Measurements from ENCODE around the gene PRICKLE1. TPM values are rescaled to one million over a fixed set of nuclear protein-coding genes. Genes with fewer than 3 reads are reported as not detected.
A peak's percentile ranks its signal among the peaks of the same experiment; 100 is the strongest.

The PRICKLE1 gene
- polyA plus RNA-seq, 1 donor (not counting 4 experiments of a cell fraction or from before 2014, with no cell fraction given), result 3.5 TPM

DNA sequence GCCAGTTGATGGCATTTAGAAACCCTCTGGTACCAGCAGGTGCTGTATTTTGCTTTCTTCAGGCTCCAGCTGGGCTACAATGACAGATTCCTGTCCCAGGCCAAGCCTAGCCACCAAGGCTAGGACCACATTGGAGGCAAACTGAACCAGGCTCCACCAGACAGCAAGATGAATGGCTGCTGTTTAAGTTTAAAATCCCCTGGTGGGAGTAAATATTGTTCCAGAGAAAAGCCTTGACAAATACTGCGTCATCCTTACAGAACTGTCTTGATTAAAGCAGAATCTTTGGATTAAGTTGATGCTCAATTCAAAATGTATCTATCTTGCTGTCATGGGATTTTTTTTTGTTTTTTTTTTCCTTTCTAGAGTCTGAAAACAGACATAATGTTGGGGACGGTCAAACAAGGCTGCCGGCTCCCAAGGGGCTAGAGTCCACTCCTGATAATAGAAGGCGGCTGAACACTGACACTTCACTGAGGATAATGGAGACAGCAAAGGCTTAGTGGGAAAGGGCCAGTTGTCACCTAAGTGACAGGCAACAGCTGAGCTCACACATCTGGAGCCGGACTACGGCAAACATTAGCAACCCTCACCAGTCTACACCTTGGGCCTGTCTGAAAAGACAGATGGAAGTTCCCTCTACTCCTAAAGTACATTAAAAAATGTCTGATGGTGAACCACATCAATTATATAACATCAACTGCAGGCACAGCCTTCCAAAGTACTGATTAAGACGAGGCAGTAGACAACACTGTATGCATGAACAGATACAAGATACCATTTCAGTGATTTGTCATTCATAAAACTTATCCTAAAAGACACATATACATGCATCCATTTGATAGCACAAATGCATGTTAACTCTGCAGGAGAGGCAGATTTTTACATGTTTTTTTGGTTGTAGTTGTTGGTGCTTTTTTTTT lies 1.7 kb downstream of the PRICKLE1 start:
- Histone ChIP-seq H3K4me3 (ENCODE audit: control insufficient read depth in 2 of 3, extremely low read depth in 1 of 3, insufficient read depth in 2 of 3, low read depth in 1 of 3, low read length in 3 of 3) (peak overlapping the region; percentile 85 to 89 (median 86)), H3K9ac (ENCODE audit: control insufficient read depth, extremely low read depth, insufficient read depth, low read length) (peak overlapping the region; percentile 70), H3K9me1 (ENCODE audit: control insufficient read depth, extremely low read depth, insufficient read depth, low read length) (no peaks in the 10 kb centered on the region), H2AFZ (ENCODE audit: control insufficient read depth, low read length) (peak overlapping the region; percentile 85), H3K36me3 (ENCODE audit: control insufficient read depth in 2 of 2, extremely low read depth in 1 of 2, insufficient read depth in 2 of 2, low read length in 2 of 2) (no peaks in the 10 kb centered on the region), H4K20me1 (ENCODE audit: control insufficient read depth, extremely low read depth, insufficient read depth, low read length) (no peaks in the 10 kb centered on the region), H3K27ac (ENCODE audit: control insufficient read depth, insufficient read depth, low read length) (no peak overlapping the region), H3K27me3 (ENCODE audit: control insufficient read depth, extremely low read depth, insufficient read depth, low read length) (peaks cover 3% of the 10 kb centered on the region), H3K4me2 (ENCODE audit: control insufficient read depth, extremely low read depth, insufficient read depth, low read depth, low read length) (peak overlapping the region; percentile 85), H3K9me3 (ENCODE audit: control insufficient read depth, low read depth, low read length) (no peaks in the 10 kb centered on the region), H3K79me2 (ENCODE audit: control insufficient read depth, insufficient read depth, low read length) (peaks cover 14% of the 10 kb centered on the region), H3K4me1 (ENCODE audit: control insufficient read depth, extremely low read depth, insufficient read depth, low read length) (peaks cover 36% of the 10 kb centered on the region)
- no peak for TF ChIP-seq EZH2 (IDR thresholded peaks at IDR 0.05; ENCODE audit: low read length)
- dilution Hi-C loops (cut with MboI; ENCODE audit: extremely low pct_ligation_motif_present, low sequenced_read_pairs), result no loop called here
- no peak for DNase-seq (ENCODE audit: low read depth, low spot score)
- FAIRE-seq, result peak; percentile 48

DNA sequence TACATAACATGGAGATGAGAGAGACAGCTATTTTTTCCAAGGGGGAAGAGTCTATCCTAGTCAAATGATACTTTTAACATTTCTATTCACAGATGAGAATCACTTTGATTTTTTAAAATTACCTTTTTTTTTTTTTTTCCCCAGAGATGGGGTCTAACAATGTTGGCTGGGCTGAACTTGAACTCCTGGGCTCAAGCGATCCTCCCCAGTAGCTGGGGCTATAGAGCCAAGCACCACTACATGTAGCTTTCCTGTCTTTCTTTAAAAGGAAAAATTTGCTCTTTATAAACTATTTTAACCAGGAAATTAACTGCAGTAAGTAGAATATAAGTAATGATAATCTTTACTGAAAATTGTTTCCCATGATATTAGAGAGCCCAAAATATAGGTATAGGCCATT lies 3.3 kb downstream of the PRICKLE1 start:
- peaks cover 36% of the 10 kb centered on the region for H3K4me1 ChIP-seq (ENCODE audit: control insufficient read depth, extremely low read depth, insufficient read depth, low read length)
- peaks cover 3% of the 10 kb centered on the region for H3K27me3 ChIP-seq (ENCODE audit: control insufficient read depth, extremely low read depth, insufficient read depth, low read length)
- H3K79me2 ChIP-seq (ENCODE audit: control insufficient read depth, insufficient read depth, low read length), result peaks cover 14% of the 10 kb centered on the region
- H3K4me3 ChIP-seq (ENCODE audit: control insufficient read depth in 2 of 3, extremely low read depth in 1 of 3, insufficient read depth in 2 of 3, low read depth in 1 of 3, low read length in 3 of 3), result no peak overlapping the region
- no peak overlapping the region for H3K9ac ChIP-seq (ENCODE audit: control insufficient read depth, extremely low read depth, insufficient read depth, low read length)
- H3K9me3 ChIP-seq (ENCODE audit: control insufficient read depth, low read depth, low read length), result no peaks in the 10 kb centered on the region
- H3K27ac ChIP-seq (ENCODE audit: control insufficient read depth, insufficient read depth, low read length), result no peak overlapping the region
- H3K9me1 ChIP-seq (ENCODE audit: control insufficient read depth, extremely low read depth, insufficient read depth, low read length), result no peaks in the 10 kb centered on the region
- no peak overlapping the region for H2AFZ ChIP-seq (ENCODE audit: control insufficient read depth, low read length)
- no peaks in the 10 kb centered on the region for H3K36me3 ChIP-seq (ENCODE audit: control insufficient read depth in 2 of 2, extremely low read depth in 1 of 2, insufficient read depth in 2 of 2, low read length in 2 of 2)
- H4K20me1 ChIP-seq (ENCODE audit: control insufficient read depth, extremely low read depth, insufficient read depth, low read length), result no peaks in the 10 kb centered on the region
- no peak overlapping the region for H3K4me2 ChIP-seq (ENCODE audit: control insufficient read depth, extremely low read depth, insufficient read depth, low read depth, low read length)
- FAIRE-seq (no peak), DNase-seq (ENCODE audit: low read depth, low spot score) (no peak)
- no peak for TF ChIP-seq EZH2 (IDR thresholded peaks at IDR 0.05; ENCODE audit: low read length)
- TF ChIP-seq, protein P1, sequence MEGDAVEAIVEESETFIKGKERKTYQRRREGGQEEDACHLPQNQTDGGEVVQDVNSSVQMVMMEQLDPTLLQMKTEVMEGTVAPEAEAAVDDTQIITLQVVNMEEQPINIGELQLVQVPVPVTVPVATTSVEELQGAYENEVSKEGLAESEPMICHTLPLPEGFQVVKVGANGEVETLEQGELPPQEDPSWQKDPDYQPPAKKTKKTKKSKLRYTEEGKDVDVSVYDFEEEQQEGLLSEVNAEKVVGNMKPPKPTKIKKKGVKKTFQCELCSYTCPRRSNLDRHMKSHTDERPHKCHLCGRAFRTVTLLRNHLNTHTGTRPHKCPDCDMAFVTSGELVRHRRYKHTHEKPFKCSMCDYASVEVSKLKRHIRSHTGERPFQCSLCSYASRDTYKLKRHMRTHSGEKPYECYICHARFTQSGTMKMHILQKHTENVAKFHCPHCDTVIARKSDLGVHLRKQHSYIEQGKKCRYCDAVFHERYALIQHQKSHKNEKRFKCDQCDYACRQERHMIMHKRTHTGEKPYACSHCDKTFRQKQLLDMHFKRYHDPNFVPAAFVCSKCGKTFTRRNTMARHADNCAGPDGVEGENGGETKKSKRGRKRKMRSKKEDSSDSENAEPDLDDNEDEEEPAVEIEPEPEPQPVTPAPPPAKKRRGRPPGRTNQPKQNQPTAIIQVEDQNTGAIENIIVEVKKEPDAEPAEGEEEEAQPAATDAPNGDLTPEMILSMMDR (optimal IDR thresholded peaks at IDR 0.05 in 1 of 3, IDR thresholded peaks at IDR 0.05 in 1 of 3, conservative IDR thresholded peaks at IDR 0.05 in 1 of 3; ENCODE audit: extremely low read depth in 1 of 3, insufficient read depth in 2 of 3, low read length in 3 of 3), result peak in 1 of 3 experiments; percentile 3
- dilution Hi-C loops (cut with MboI; ENCODE audit: extremely low pct_ligation_motif_present, low sequenced_read_pairs), result no loop called here
